ENCODE measurements around the gene TOM1L2. TPM values are rescaled to one million over a fixed set of nuclear protein-coding genes. Genes with fewer than 3 reads are reported as not detected.

The TOM1L2 gene
- total RNA-seq, 1 experiment from 2014 or later = 24.1 TPM

DNA sequence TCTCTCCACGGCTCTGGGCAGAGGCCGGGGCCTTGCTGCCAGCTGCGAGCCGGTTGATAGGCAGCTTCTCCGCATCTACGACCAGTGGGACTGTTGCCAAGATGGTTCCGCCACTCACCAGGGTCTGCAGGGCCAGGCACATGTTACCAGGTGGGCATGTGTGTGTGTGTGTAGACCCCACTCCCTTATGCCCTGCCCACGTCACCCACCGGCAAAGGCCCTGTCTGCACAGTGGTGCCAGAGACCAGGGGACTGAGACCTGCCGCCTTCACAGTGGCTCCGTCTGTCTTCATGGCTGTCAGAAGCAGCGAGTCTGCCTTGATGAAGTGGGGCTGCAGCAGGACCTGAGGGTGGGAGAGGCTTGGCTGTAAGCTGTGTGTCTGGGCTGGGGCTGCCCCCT, 153.1 kb downstream of the TOM1L2 start:
- H3K4me3 ChIP-seq (replicated peaks in 1 of 2; ENCODE audit: low read depth in 1 of 2, low read length in 2 of 2) = no peak overlapping the region
- peaks cover 71% of the 10 kb centered on the region for H3K79me2 ChIP-seq (ENCODE audit: insufficient read depth, low read length)
- H3K9ac ChIP-seq (ENCODE audit: low read length) = peak overlapping the region; percentile 59; the same call in 1 of the 2 replicates
- no peaks in the 10 kb centered on the region; the same call in 1 of the 2 replicates for H4K20me1 ChIP-seq (ENCODE audit: insufficient read depth)
- no peak overlapping the region for H2AFZ ChIP-seq (ENCODE audit: low read depth, low read length, poor library complexity, severe bottlenecking)
- BruUV-seq (replicated peaks) = no TSS peak
- CTCF ChIA-PET = no interaction called here
- TF ChIP-seq CEBPB (IDR thresholded peaks at IDR 0.05; ENCODE audit: low read depth) (no peak), CBX3 (IDR thresholded peaks at IDR 0.05; ENCODE audit: low read depth) (no peak), TCF7L2 (IDR thresholded peaks at IDR 0.05; ENCODE audit: borderline replicate concordance, extremely low read depth, insufficient read depth, insufficient read length) (no peak), POLR2A (IDR thresholded peaks at IDR 0.05; ENCODE audit: borderline replicate concordance, extremely low read depth, insufficient read depth, insufficient read length) (no peak), ZNF274 (IDR thresholded peaks at IDR 0.05; ENCODE audit: low read depth, low read length) (no peak), EZH2phosphoT487 (IDR thresholded peaks at IDR 0.05; ENCODE audit: borderline replicate concordance) (no peak), EGR1 (IDR thresholded peaks at IDR 0.05; ENCODE audit: low read depth) (no peak)
- TF ChIP-seq, protein P1, sequence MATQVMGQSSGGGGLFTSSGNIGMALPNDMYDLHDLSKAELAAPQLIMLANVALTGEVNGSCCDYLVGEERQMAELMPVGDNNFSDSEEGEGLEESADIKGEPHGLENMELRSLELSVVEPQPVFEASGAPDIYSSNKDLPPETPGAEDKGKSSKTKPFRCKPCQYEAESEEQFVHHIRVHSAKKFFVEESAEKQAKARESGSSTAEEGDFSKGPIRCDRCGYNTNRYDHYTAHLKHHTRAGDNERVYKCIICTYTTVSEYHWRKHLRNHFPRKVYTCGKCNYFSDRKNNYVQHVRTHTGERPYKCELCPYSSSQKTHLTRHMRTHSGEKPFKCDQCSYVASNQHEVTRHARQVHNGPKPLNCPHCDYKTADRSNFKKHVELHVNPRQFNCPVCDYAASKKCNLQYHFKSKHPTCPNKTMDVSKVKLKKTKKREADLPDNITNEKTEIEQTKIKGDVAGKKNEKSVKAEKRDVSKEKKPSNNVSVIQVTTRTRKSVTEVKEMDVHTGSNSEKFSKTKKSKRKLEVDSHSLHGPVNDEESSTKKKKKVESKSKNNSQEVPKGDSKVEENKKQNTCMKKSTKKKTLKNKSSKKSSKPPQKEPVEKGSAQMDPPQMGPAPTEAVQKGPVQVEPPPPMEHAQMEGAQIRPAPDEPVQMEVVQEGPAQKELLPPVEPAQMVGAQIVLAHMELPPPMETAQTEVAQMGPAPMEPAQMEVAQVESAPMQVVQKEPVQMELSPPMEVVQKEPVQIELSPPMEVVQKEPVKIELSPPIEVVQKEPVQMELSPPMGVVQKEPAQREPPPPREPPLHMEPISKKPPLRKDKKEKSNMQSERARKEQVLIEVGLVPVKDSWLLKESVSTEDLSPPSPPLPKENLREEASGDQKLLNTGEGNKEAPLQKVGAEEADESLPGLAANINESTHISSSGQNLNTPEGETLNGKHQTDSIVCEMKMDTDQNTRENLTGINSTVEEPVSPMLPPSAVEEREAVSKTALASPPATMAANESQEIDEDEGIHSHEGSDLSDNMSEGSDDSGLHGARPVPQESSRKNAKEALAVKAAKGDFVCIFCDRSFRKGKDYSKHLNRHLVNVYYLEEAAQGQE (IDR thresholded peaks at IDR 0.05; ENCODE audit: low read depth) = no peak
- TF ChIP-seq, protein P2, sequence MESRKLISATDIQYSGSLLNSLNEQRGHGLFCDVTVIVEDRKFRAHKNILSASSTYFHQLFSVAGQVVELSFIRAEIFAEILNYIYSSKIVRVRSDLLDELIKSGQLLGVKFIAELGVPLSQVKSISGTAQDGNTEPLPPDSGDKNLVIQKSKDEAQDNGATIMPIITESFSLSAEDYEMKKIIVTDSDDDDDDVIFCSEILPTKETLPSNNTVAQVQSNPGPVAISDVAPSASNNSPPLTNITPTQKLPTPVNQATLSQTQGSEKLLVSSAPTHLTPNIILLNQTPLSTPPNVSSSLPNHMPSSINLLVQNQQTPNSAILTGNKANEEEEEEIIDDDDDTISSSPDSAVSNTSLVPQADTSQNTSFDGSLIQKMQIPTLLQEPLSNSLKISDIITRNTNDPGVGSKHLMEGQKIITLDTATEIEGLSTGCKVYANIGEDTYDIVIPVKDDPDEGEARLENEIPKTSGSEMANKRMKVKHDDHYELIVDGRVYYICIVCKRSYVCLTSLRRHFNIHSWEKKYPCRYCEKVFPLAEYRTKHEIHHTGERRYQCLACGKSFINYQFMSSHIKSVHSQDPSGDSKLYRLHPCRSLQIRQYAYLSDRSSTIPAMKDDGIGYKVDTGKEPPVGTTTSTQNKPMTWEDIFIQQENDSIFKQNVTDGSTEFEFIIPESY (IDR thresholded peaks at IDR 0.05; ENCODE audit: extremely low read depth, insufficient replicate concordance, low read length) = no peak
- TF ChIP-seq, protein P3, sequence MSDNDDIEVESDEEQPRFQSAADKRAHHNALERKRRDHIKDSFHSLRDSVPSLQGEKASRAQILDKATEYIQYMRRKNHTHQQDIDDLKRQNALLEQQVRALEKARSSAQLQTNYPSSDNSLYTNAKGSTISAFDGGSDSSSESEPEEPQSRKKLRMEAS (IDR thresholded peaks at IDR 0.05) = no peak
- TF ChIP-seq, protein P4, sequence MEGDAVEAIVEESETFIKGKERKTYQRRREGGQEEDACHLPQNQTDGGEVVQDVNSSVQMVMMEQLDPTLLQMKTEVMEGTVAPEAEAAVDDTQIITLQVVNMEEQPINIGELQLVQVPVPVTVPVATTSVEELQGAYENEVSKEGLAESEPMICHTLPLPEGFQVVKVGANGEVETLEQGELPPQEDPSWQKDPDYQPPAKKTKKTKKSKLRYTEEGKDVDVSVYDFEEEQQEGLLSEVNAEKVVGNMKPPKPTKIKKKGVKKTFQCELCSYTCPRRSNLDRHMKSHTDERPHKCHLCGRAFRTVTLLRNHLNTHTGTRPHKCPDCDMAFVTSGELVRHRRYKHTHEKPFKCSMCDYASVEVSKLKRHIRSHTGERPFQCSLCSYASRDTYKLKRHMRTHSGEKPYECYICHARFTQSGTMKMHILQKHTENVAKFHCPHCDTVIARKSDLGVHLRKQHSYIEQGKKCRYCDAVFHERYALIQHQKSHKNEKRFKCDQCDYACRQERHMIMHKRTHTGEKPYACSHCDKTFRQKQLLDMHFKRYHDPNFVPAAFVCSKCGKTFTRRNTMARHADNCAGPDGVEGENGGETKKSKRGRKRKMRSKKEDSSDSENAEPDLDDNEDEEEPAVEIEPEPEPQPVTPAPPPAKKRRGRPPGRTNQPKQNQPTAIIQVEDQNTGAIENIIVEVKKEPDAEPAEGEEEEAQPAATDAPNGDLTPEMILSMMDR (IDR thresholded peaks at IDR 0.05 in 2 of 3, conservative IDR thresholded peaks at IDR 0.05 in 1 of 3; ENCODE audit: borderline replicate concordance in 1 of 3, insufficient read depth in 1 of 3, low read depth in 2 of 3, low read length in 2 of 3) = no peak
- H3K36me3 ChIP-seq (ENCODE audit: control insufficient read depth in 1 of 2, insufficient read depth in 2 of 2, low read length in 2 of 2) = peaks cover 30 to 64% of the 10 kb centered on the region in 2 experiments
- peak overlapping the region; percentile 83; the same call in 1 of the 2 replicates for H3K27ac ChIP-seq (ENCODE audit: low read depth, low read length)
- RAD21 ChIA-PET (ENCODE audit: low non-redundant PET in 1 of 2, low total read pairs in 2 of 2, uncharacterized antibody in 2 of 2, unreplicated experiment in 2 of 2) = no interaction called here
- H3K9me3 ChIP-seq (ENCODE audit: control insufficient read depth in 1 of 2, insufficient read depth in 1 of 2, low read depth in 1 of 2, low read length in 2 of 2) = no peaks in the 10 kb centered on the region
- POLR2A ChIA-PET = interaction anchor here (1.5 kb wide), 1 partner anchor 17 kb away, joined by 8 read pairs; the partner anchor contains the start of gene SREBF1
- H3K4me1 ChIP-seq (ENCODE audit: control insufficient read depth in 1 of 2, insufficient read depth in 2 of 2, low read length in 2 of 2) = peaks cover 55 to 59% of the 10 kb centered on the region in 2 experiments
- intact Hi-C loops (cut with micrococcal nuclease) = no loop called here
- no peak for DNase-seq (ENCODE audit: low read depth, low spot score)
- no peaks in the 10 kb centered on the region for H3K9me2 ChIP-seq (ENCODE audit: insufficient read depth)
- H3K4me2 ChIP-seq (ENCODE audit: low read length) = peak overlapping the region; percentile 75
- ATAC-seq = no peak
- H3K27me3 ChIP-seq (ENCODE audit: insufficient read depth, low read length) = no peaks in the 10 kb centered on the region
